HL-60 (cell line): ENCODE measurements around the gene EPHB4.

Experiments used
- DNase-seq, 2 experiments: peaks; one replicate each; pipeline ENCODE4 v3.0.0-alpha.2; 2010 to 2020; ENCODE audit warnings: low read depth in 1 of 2, low spot score in 1 of 2
- H3K27ac ChIP-seq: fragments of 250-450 bp; sonication (Bioruptor Pico); replicated peaks from 2 replicates; pipeline ENCODE4 v1.5.1; 2020; ENCODE audit warnings: mild to moderate bottlenecking, moderate library complexity
- H3K27me3 ChIP-seq: fragments of 250-450 bp; sonication (Bioruptor Pico); 2 replicates; pipeline ENCODE4 v1.5.1; 2021; ENCODE audit warnings: mild to moderate bottlenecking, moderate library complexity; ENCODE audit not compliant: insufficient read depth, poor library complexity, severe bottlenecking
- H3K4me3 ChIP-seq: replicated peaks from 2 replicates; pipeline ENCODE4 v1.5.1; 2011; ENCODE audit warnings: mild to moderate bottlenecking, control low read depth, low read length; ENCODE audit not compliant: insufficient read depth
- CTCF ChIP-seq: IDR thresholded peaks from one replicate; pipeline ENCODE4 v1.5.1; 2011; ENCODE audit warnings: low read length, control low read depth, inconsistent platforms; ENCODE audit not compliant: insufficient read depth
- GABPA ChIP-seq: IDR thresholded peaks from 2 replicates; pipeline ENCODE4 v1.6.1; 2012; ENCODE audit warnings: low read depth
- POLR2AphosphoS5 ChIP-seq: IDR thresholded peaks from 2 replicates; pipeline ENCODE4 v1.6.1; 2012; ENCODE audit warnings: low read depth
- REST ChIP-seq: IDR thresholded peaks from 2 replicates; pipeline ENCODE4 v1.6.1; 2012; ENCODE audit warnings: low read depth; ENCODE audit not compliant: insufficient replicate concordance
- SPI1 ChIP-seq: IDR thresholded peaks from 2 replicates; pipeline ENCODE4 v1.6.1; 2012; ENCODE audit warnings: low read depth, mild to moderate bottlenecking, borderline replicate concordance

Gene EPHB4

GRCh38 chr7:100825215-100825671, 2.1 kb downstream of the EPHB4 start:
- no peak for TF ChIP-seq CTCF
- TF ChIP-seq SPI1, result no peak
- no peak for TF ChIP-seq POLR2AphosphoS5
- no peak for TF ChIP-seq REST
- no peak for TF ChIP-seq GABPA
- Histone ChIP-seq H3K27me3 (peaks cover 51% of the 10 kb centered on the region), H3K27ac (no peak overlapping the region), H3K4me3 (no peak overlapping the region)
- DNase-seq, result no peak

- Histone ChIP-seq H3K27me3 (peaks cover 46% of the 10 kb centered on the region), H3K27ac (no peak overlapping the region), H3K4me3 (no peak overlapping the region)
- no peak for DNase-seq
- TF ChIP-seq GABPA (no peak), REST (no peak), SPI1 (no peak)
These were observed 2.7 kb downstream of the EPHB4 start for GRCh38 chr7:100824499-100825214.

GRCh38 chr7:100823534-100823933, 3.8 kb downstream of the EPHB4 start:
- no peak for TF ChIP-seq GABPA
- no peak for TF ChIP-seq POLR2AphosphoS5
- TF ChIP-seq CTCF, result no peak
- no peak overlapping the region for H3K27ac ChIP-seq
- H3K27me3 ChIP-seq, result peaks cover 35% of the 10 kb centered on the region
- DNase-seq, result no peak
- H3K4me3 ChIP-seq, result no peak overlapping the region

GRCh38 chr7:100823140-100823525, 4.2 kb downstream of the EPHB4 start:
- Histone ChIP-seq H3K27ac (no peak overlapping the region), H3K4me3 (no peak overlapping the region), H3K27me3 (peaks cover 32% of the 10 kb centered on the region)
- no peak for DNase-seq
- no peak for TF ChIP-seq CTCF
- TF ChIP-seq SPI1, result no peak
- no peak for TF ChIP-seq REST
- no peak for TF ChIP-seq POLR2AphosphoS5
- no peak for TF ChIP-seq GABPA
